COR-L47 (cell line): ENCODE data around the gene EXOC2.
"Not testable (repeated sequence)": the region's sequence is repeated elsewhere in the genome, so short reads cannot be mapped to it uniquely, and the experiment has no call there.

Experiments
- DNase-seq: peaks from one replicate; lab custom pipeline; 2025; lab: John Stamatoyannopoulos, UW

The EXOC2 gene

DNA sequence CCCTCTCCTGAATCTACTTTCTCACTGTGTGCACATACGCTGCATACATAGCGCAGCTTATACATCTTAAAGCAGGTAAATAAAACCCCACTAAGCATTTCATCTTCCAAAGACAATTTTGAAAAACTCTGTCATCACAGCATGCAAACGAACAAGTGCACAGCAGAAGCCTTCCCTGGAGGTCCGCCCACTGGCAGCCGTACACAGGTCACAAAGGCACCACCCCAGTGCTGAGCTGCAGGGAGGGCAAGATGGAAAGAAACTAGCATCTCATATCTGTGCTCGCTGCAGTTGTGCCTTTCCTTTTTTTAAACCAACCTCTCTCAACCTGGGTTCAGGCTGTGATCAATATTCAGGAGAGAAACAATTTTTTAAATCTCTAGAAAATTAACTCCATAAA lies 109.3 kb downstream of the EXOC2 start:
- no peak for DNase-seq

DNA sequence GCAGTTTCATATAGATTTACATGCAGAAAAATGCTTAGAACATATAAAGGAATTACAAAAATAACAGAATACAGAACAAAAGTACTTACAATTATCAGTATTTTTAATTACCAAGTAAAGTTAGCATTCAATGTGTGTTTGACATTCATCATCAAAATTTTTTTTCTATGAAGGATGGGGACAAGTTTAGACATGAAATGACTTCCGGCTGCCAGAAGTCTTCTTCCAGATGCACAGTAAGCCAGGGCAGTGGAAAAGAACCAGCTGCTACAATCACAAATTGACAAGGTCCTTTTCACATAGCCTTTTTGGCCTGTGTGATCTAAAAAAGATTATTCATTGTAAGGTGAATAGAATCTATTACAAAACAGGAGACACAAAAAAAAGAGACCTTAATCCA lies 109.8 kb downstream of the EXOC2 start:
- DNase-seq: no peak

DNA sequence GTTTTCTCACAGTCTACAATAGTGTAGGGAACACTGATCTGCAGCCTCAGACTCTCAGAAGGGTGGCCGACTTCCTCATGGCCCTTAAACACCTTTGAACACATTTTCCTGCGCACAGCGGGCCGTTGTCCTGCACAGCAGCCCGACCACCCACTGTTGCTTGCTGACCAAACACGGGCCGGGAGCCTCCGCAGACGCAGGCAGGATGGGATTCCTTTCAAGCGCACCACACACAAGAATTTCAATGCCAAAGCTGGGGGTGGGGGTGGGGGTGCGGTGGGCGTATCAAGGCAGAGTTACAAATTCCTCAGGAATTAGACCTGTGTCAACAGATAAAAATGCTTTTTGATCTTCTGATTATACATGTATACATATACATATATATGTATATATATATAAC lies 110.6 kb downstream of the EXOC2 start:
- DNase-seq: no peak

DNA sequence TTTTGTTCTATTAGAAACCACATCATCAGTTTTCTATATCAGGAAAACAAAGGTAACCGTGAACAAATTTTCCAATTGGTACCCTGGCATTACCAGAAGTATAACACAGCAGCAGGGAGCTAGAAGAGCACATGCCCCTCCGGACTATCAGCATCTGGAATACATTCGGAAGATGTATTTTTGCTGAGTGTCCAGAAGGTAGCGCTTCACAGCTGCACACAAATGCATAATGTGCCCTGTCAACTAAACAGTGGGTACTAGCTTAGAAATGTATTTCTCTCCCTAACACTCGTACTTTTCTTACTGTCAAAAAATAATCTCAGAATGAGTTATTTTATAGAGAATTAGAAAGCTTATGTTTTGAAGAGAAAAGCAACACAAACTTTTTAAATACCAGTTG lies 113.6 kb downstream of the EXOC2 start:
- no peak for DNase-seq

DNA sequence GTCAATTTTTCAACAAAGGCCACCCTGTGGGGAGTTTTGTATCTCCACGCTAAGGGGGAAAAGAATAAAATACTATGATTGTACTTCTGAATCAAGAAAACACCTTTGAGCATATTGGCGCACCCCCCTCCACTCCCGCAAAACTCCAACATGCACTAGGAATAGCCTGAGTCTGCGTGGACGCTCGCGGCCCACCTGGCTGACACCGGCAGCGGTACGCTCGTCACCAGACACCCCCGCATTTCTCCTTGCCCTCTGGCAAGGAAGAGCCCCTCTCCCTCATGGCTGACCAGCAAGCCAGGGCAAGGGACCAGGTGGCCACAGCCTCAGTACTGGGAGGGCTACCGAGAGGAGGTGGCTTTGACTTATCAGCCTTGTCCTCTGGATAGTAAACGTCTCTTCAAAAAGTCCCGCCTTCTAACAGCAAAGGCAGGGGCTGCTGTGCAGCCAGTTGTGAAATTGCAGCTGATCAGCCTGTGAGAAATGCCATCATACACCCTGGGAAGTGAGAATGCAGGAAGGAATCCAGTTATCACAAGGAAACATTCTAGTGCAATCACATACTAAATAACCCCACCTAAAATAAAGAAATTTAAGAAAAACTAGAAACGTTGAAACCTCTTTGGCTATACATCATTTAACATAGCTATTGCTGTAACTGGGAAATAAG lies 120.2 kb downstream of the EXOC2 start:
- no peak for DNase-seq

DNA sequence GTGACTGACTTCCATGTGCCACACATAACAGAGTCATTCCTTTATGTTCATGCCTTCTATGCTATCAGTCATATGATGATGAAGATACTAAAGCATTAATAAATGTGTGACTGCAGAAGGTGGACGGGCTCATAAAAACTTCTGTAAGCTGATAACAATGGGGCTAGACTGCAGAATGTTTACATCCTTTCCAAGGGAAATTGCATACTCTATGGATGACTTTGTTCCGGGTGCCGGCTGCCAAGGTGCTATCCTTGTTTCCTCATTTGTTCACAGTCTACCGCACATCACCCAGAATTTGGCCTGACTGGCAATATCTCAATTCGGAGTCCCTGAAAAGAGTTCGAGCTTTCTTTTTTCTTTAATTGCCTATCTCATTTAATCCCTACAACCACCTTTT lies 121.0 kb downstream of the EXOC2 start:
- no peak for DNase-seq

DNA sequence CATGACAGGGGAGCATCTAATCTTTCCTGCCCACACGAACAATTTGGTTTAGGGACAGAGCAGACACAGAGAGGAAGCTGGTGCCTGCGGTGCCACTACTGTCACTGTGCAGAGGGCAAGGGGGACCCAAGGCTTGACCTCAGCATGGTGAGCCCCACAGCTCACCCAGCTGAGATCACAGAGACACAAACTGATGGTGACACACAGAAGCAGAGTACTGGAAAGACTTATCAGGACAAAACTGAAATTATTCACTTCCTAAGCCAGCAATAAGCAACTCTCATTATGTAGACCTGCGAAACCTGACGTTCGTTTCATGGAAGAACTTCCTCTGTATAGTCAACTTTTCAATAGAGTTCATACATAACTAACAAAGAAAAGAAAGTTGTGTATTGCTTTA lies 122.1 kb downstream of the EXOC2 start:
- no peak for DNase-seq

DNA sequence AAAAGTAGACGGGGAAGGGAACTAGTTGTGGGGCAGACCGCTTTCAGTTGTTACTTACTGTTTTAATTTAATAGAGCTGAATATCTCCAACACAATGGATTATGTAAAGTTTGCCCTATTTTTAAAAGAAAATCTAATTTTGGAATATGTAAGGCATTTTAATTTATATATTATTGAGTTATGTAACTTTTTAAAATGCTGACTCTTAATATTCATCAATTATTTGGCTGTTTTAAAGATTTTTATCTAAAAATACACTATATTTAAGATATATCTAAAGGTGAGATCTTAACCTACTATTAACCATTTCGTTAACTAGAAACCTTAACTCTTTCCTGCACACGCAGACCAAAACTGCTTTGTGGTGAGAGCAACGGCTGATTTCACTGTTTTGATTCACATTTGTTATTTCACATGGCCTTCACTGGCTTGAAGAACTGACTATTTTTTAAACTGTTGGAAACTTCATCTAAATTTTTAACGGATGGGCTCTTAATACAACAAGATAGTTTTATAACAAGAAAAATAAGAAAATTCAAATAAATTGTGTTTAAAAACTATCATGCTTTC lies 123.9 kb downstream of the EXOC2 start:
- DNase-seq: no peak

DNA sequence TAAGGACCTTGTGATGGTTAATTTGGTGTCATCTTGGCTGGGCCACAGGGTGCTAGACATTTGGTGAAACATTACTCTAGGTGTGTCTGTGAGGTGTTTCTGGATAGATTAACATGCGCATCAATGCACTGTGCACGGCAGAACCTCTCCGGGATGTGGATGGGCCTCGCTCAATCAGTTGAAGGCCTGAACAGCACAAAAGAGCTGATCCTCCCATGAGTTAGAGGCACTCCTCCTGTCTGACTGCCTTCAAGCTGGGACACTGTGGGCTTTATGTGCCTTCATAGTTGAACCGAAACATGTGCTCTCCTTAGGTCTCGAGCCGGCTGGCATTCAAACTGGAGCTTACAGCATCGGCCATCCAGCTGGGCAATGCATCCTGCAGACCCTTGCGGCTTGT lies 124.9 kb downstream of the EXOC2 start:
- no peak for DNase-seq

DNA sequence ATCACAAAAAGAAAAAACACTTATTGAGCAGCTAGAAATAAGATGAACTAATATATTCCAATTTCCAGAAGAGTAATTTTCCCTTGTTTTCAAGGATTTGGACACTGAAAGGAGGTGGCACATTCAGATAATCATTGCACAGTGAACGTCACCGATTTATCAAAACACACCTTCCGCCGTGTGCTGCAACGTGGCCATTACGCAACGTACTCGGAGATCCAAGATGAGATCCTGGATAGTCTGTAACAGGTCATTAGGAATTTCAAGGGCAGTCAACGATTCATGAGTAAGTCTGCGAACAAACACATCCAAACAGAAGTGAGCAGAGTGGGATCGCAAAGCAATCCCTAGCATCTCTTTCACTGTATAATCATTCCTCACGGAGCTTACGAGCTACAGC lies 129.1 kb downstream of the EXOC2 start:
- DNase-seq: no peak

DNA sequence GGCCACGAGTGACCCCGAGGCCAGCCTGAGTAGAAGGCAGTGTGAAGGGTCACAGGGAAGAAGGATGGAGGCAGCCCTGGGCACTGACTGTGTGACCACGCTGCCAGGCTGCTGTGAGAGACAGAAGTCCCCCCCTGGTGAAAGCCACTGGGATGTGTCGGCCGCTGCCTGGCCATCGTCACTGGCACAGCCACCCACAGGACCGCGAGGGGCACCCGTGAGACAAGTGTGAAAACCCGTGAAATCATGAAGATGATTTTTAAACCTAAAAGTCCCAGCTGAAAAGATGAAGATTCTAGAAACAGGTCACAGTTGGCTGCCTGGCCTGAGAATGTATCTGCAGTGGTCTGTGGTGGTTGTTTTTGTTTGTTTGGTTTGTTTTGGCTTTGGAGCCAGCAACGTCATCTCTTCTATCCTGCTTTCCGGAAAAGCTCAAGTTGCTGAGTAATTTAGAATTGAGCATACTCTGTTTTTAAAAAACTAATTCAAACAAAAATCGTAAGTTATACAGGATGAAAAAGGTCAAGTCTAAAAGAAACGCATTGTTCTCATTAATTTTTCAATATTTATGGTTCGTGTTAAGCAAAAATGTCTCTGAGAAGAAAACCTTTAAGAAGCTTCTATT lies 130.8 kb downstream of the EXOC2 start:
- DNase-seq: no peak

DNA sequence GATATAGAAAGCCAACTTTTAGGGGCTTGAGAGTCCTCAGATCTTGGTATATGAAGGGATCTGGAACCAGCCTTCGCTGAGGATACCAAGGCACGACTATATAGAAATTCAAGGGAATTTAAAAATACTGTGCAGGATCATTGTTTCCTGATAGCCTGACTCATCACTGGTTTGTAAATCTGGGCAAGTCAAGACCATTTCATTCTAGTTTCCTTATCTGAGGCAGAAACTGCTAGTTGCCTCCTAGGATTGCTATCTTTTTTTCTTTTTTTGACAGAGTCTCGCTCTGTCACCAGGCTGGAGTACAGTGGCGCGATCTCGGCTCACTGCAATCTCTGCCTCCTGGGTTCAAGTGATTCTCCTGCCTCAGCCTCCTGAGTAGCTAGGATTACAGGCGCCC lies 131.6 kb downstream of the EXOC2 start:
- not testable (repeated sequence) for DNase-seq

DNA sequence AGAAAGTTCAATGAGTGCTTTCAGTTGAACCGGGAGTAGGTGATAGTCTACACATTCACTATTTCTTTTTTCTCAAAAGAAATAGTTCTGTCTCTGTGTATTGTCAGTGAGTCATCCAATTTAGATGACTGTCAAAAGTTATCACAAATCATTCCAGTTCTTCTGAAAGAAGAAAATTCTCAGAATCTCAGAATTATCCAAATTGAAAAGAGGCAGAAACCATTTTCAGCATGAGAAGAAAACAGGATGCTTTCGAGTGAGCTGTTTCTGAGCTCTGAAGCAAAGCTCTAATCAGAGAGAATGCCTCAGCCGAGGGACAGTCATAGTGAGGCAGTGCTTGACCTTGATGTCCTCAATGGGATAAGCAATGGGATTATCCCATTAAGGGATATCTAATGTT lies 134.0 kb downstream of the EXOC2 start:
- DNase-seq: no peak

DNA sequence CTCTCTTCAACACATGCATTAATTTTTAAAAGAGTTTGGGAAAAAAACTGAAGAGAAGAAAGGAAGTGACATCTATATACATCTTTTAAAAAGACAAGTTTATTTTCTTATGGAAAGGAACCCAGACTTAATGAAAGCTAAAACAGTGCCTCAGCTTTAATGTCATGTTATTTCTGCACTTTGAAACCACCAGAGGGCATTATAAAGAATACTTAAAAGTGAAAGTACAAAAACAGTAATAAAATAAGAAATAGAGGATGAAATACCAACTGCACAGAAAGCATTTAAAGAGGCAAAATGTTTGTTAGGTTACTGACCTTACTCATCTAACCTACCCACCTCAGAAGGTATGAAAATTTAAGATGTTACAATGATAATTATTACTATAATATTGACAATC lies 134.8 kb downstream of the EXOC2 start:
- DNase-seq: no peak

DNA sequence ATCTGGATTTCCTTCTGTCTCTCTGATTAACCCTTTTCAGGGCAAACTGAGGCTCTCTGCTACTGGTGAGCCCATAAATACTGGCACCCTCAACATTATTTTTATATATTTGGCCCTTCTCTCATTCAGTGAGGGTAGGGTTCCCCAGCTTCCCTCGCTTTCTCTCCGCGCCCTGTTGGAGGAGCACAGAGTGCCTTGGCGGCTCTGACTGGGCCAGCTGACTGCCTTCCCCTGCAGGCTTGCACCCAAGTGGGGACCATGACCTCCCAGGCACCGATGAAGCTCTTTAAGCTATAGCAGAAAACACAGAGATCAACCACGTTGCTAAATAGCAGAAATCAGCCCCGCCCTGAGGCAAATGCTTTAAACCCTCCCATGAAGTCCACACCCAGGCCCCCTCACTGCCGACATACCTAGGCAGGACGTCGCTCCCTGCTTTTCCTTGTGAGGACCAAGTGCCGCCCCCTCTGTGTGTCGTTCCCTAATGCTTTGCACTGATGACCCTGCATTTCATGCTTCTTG lies 141.0 kb downstream of the EXOC2 start:
- no peak for DNase-seq

DNA sequence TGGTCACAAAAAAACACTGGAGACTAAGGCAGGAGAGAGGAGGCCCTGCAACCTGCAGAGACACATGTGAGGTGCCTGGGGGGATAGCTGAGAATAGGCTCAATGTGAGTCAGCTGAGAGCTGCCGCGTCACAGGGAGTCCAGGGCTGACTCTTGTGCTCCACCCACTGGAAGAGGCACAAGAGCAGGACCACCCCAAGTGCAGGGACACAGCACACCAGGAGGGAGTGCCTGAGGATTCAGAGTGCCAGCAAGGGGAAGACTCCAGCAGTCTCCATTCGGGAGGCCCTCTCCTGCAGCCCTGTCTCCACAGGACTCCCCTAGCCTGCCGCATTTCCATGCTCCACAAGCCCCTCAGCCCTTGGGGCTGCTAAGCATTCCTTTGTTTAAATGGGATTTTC lies 141.5 kb downstream of the EXOC2 start:
- DNase-seq: no peak

DNA sequence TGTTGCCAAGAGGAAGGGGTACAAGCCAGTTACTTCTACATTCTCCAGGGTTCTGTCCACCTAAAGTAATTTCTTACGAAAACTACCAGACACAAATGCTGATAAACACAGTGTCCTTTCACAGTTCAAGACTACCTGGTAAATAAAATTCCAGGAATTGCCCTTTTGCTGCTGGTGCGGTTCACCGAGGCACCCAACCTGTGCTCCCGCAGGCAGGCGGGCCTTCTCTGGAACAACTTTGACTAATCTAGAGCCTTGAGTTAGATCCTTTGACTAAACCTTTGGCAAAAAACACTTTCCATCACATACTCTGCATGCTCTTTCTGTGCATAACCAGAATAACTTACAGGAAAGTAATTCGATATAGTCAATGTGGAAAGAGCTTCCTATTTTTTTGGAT lies 143.0 kb downstream of the EXOC2 start:
- DNase-seq: no peak

DNA sequence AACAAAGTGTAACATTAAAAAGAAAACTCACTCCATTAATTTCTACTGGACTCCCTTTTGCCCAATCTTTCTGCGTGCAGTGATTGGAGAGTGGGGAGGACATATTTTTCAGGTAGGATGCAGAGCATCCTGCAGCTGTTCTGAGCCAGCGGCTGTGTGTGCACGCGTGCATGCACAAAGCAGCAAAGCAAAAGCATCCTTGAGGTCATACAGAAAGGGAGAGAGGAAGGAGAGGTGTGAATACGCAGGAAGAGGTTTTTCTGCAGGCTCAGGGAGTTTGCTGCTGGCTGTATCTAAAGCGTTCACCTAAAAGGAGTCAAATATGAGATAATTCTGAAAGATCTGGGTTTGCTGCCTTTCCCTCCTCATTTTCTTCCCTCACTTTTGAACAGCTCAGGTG lies 144.4 kb downstream of the EXOC2 start:
- no peak for DNase-seq

DNA sequence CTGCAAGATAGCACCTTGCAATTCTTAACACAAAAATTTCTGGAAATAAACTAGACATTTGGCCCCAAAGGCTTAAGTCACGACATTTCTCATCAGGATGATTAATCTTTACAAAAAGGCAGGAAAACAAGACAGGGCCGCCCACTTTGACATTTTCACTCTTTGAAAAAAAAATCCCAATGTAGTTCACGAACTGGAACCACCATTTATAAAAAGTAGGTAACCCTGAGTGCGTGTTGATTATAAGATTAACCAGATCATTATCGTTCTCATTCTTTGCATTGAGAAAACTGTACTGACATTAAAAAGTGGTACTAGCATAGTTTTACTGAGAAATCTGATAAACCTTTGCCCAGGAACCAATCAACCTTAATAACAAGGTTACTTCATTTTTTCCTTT lies 144.8 kb downstream of the EXOC2 start:
- no peak for DNase-seq

DNA sequence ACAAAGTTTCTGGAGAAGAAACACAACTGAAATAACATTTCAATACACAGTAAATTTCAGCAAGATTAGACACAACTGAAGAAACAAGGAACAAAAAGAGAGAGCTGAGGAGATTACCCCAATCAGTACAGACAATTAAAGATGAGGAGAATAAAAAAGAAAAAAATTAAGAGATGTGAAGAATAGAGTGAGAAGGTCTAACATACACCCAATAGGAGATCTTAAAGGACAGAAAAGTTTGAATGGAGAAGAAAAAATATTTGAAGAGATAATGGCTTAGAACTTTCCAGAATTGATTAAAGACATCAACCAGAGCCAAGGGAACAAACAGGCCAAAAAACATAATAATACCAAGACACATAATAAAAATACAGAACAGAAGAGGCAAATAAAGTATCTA lies 152.4 kb downstream of the EXOC2 start:
- no peak for DNase-seq

DNA sequence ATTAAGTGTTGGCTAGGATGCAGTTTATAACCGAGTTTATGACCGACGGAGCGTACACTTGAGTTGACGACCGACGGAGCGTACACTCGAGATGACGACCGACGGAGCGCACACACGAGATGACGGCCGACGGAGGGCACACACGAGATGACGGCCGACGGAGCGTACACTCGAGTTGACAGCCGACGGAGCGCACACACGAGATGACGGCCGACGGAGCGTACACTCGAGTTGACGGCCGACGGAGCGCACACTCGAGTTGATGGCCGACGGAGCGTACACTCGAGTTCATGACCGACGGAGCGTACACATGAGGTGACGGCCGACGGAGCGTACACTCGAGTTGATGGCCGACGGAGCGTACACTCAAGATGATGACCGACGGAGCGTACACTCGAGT lies 155.8 kb downstream of the EXOC2 start:
- DNase-seq: no peak

DNA sequence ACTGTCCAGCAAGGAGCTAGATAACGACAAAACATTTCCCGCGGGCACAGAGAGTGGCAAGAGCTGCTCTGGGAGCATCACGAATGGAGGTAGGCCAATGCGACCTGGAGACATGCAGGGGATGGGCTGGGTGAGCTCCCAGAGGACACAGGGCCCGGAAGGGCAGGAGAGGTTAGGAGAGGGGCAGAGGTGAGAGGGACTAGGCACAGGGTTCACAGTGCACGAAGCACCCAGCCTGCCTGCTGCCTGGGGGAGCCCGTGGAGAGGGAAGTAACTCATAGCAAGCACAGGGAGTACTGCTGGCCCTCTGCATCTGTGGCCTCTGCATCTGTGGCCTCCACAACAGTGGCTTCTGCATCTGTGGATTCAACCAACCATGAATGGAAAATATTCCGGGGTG lies 162.5 kb downstream of the EXOC2 start:
- no peak for DNase-seq

DNA sequence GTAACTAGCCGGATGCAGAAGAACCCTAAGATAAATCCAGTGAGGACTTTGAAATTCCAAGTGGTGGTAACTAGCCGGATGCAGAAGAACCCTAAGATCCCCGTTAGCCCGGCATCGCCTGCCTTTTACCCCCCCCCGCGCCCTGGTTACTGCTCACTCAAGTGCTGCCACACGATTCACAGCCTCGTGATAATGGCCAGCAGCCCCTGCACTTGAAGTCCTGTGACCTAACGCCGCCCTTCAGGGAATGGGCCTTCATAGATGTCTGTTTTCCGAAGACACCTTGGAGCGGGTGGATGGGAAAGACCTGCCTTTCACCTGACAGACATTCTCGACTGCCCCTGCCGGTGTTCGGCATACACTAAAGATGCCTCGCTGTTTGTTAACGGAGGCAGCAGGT lies 163.9 kb downstream of the EXOC2 start:
- no peak for DNase-seq
